Lower lobe of right lung (tissue), 2 donors: ENCODE measurements around the gene TMEM123. TPM values are rescaled to one million over a fixed set of nuclear protein-coding genes. Genes with fewer than 3 reads are reported as not detected.
"Not testable (repeated sequence)": the region's sequence is repeated elsewhere in the genome, so short reads cannot be mapped to it uniquely, and the experiment has no call there.

Experiments used
- ATAC-seq, 2 donors: fragments of 200-7000 bp; cut with Tn5 transposase; one replicate each; pipeline ENCODE4 v1.9.1; 2020 to 2022; ENCODE audit warnings: mild to moderate bottlenecking in 2 of 2, moderate library complexity in 2 of 2
- DNase-seq: peaks from one replicate; pipeline ENCODE4 v3.0.0-alpha.2; 2020
- H3K27ac ChIP-seq: fragments of 200-600 bp; one replicate; pipeline ENCODE4 v1.8.0; 2022
- H3K27me3 ChIP-seq: fragments of 200-600 bp; one replicate; pipeline ENCODE4 v1.8.0; 2022; ENCODE audit warnings: low read depth
- H3K36me3 ChIP-seq: fragments of 200-600 bp; one replicate; pipeline ENCODE4 v1.8.0; 2022; ENCODE audit warnings: mild to moderate bottlenecking
- H3K4me1 ChIP-seq: fragments of 200-600 bp; one replicate; pipeline ENCODE4 v1.8.0; 2022
- H3K4me3 ChIP-seq: fragments of 200-600 bp; one replicate; pipeline ENCODE4 v1.8.0; 2022; ENCODE audit warnings: mild to moderate bottlenecking
- H3K9me3 ChIP-seq: fragments of 200-600 bp; one replicate; pipeline ENCODE4 v1.8.0; 2022
- intact Hi-C: fragments of 100-400 bp; cut with DNase I; formaldehyde crosslinking; loops from one replicate; pipeline ENCODE4 v1.11.0; 2022
- total RNA-seq: library from RNA; stranded (reverse); fragmentation: NEBNext Ultra II Directional; extraction: Animal tissue kit (Norgen Biotek cat#: 25700); gene quantifications from one replicate; pipeline ENCODE4 v1.2.1, GENCODE V29; 2021
- TF ChIP-seq, protein P1 (sequence below): fragments of 200-600 bp; IDR thresholded peaks from one replicate; pipeline ENCODE4 v1.8.0; 2022; ENCODE audit warnings: antibody characterized with exemption, mild to moderate bottlenecking
- donor health status: DM: no; HTN: yes; CAD: no; lungs with severe emphysema.

Gene TMEM123
- total RNA-seq, 1 donor from 2014 or later, result 199 TPM

DNA sequence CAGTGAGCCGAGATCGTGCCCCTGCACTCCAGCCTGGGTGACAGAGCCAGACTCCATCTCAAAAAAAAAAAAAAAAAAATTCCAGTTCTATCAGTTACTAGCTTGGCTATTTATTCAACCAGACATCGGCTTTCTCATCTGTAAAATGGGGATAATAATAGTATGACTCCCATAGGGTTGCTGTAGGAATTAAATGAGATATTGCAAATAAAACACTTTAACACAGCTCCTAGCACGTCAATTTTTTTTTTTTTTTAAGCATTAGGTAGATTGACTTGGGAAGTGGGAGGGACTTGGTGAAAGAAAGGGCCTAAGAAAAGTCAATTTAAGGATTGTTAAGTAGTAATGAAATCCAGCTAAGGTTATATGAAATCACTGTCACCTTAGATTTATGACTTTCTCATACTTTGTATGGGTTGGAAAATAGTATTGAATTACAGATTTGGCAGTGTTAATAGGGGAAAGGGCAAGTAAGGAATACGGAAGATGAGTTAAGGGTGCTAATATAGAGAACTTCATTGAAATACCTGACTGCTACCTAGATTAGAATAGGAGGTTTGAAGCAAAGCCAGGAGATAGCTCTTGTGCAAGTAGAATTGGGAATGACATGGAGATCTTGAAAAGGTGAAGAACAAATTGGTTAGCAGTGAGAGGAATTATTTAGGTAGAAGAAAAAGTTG is 76.7 kb downstream of the TMEM123 start:
- DNase-seq (no peak), ATAC-seq (no peak)
- Histone ChIP-seq H3K36me3 (peaks cover 55% of the 10 kb centered on the region), H3K4me1 (no peaks in the 10 kb centered on the region), H3K4me3 (no peak overlapping the region), H3K9me3 (no peaks in the 10 kb centered on the region), H3K27me3 (no peaks in the 10 kb centered on the region), H3K27ac (no peak overlapping the region)
- intact Hi-C loops, result no loop called here
- TF ChIP-seq, protein P1, sequence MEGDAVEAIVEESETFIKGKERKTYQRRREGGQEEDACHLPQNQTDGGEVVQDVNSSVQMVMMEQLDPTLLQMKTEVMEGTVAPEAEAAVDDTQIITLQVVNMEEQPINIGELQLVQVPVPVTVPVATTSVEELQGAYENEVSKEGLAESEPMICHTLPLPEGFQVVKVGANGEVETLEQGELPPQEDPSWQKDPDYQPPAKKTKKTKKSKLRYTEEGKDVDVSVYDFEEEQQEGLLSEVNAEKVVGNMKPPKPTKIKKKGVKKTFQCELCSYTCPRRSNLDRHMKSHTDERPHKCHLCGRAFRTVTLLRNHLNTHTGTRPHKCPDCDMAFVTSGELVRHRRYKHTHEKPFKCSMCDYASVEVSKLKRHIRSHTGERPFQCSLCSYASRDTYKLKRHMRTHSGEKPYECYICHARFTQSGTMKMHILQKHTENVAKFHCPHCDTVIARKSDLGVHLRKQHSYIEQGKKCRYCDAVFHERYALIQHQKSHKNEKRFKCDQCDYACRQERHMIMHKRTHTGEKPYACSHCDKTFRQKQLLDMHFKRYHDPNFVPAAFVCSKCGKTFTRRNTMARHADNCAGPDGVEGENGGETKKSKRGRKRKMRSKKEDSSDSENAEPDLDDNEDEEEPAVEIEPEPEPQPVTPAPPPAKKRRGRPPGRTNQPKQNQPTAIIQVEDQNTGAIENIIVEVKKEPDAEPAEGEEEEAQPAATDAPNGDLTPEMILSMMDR, result no peak

DNA sequence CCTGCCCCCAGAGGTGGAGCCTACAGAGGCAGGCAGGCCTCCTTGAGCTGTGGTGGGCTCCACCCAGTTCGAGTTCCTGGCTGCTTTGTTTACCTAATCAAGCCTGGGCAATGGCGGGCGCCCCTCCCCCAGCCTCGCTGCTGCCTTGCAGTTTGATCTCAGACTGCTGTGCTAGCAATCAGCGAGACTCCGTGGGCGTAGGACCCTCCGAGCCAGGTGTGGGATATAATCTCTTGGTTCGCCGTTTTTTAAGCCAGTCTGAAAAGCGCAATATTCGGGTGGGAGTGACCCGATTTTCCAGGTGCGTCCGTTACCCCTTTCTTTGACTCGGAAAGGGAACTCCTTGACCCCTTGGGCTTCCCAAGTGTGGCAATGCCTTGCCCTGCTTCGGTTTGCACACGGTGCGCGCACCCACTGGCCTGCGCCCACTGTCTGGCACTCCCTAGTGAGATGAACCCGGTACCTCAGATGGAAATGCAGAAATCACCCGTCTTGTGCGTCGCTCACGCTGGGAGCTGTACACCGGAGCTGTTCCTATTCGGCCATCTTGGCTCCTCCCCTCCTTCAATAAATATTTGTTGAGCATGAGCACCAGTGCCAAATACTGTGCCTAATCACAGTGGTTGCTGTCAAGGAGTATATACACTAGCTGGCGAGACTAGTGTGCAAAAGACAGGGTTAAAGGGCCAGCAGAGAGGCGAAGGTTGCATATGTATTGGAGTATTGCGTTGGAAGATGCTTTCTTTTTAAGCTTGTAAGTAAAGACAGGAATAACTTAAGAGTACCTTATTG is 77.7 kb downstream of the TMEM123 start:
- peaks cover 44% of the 10 kb centered on the region for H3K36me3 ChIP-seq
- H3K9me3 ChIP-seq, ATAC-seq, H3K4me3 ChIP-seq, DNase-seq, H3K27ac ChIP-seq, intact Hi-C loops, H3K27me3 ChIP-seq, H3K4me1 ChIP-seq: not testable (repeated sequence)

DNA sequence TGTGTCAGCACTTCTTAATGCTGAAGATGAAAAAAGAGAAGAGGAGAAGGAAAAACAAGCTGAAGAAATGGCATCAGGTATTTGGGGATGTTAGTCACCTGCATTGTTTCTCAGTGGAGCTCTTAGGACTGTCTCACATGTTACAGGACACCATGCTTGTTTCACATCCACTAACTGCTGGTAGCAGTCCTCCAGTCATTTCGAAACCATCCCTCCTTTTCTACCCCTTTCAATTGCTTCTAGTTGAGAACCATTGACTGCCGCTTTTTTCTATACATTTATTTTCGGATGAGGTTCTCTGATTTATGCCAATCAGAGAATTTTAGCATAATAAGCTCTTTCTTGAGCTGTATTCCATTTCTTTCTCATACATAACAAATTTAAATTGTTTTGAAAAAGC is 84.1 kb downstream of the TMEM123 start:
- Histone ChIP-seq H3K27ac (no peak overlapping the region), H3K36me3 (peaks cover 53% of the 10 kb centered on the region), H3K9me3 (no peaks in the 10 kb centered on the region), H3K4me3 (no peak overlapping the region), H3K4me1 (peaks cover 5% of the 10 kb centered on the region), H3K27me3 (no peaks in the 10 kb centered on the region)
- TF ChIP-seq, protein P1, result no peak
- intact Hi-C loops, result no loop called here
- no peak for DNase-seq
- no peak for ATAC-seq

DNA sequence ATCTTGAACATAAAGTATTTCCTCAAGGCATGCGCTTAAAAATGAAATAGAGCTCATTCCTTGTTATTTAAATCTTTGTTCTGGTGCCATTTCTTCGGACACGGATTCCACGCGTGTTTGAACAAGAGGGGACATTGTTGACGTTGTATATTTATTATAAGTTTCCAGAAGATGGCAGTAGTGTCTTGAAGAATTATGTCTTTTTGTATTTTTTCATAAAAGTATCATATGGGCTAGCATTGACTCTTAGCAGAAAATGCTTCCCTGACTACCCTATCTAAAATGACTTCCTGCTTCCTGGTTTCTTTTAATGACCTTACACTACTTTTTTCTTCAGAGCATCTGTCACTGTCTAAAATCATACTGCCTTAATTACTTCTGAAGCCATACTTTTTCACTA is 85.2 kb downstream of the TMEM123 start:
- peaks cover 5% of the 10 kb centered on the region for H3K4me1 ChIP-seq
- H3K9me3 ChIP-seq, result no peaks in the 10 kb centered on the region
- H3K4me3 ChIP-seq, result no peak overlapping the region
- no peak overlapping the region for H3K27ac ChIP-seq
- no peaks in the 10 kb centered on the region for H3K27me3 ChIP-seq
- TF ChIP-seq, protein P1, result peak; percentile 17
- intact Hi-C loops, result no loop called here
- no peak for ATAC-seq
- H3K36me3 ChIP-seq, result peaks cover 64% of the 10 kb centered on the region
- DNase-seq, result no peak

DNA sequence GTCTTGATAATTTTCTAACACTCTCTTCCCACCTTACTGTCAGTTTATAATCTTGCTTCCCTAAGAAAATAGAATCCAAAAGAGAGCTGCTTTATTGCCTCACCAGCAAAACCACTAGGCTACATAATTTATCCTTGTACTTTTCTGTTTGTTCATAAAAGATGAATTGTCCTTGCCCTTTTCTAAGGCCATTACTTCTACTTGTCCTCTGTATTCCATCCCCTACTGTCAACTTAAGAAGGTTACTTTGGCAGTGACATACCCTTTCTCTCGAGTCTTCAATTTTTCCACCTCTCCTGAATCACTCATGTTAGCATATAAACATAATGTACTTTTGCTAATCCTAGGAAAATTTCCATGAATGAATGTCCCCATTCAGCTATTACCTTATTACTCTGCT is 87.6 kb downstream of the TMEM123 start:
- no peak for ATAC-seq
- no peak for DNase-seq
- H3K9me3 ChIP-seq, result no peaks in the 10 kb centered on the region
- TF ChIP-seq, protein P1, result no peak
- peaks cover 83% of the 10 kb centered on the region for H3K36me3 ChIP-seq
- no peak overlapping the region for H3K4me3 ChIP-seq
- intact Hi-C loops, result no loop called here
- H3K27ac ChIP-seq, result no peak overlapping the region
- H3K4me1 ChIP-seq, result peaks cover 5% of the 10 kb centered on the region
- H3K27me3 ChIP-seq, result no peaks in the 10 kb centered on the region
